H9 (cell line): ENCODE measurements around the gene RSAD2. TPM values are rescaled to one million over a fixed set of nuclear protein-coding genes. Genes with fewer than 3 reads are reported as not detected.

ENCODE experiments used
- DNase-seq: peaks from one replicate; pipeline ENCODE4 v3.0.0-alpha.2; 2017
- H2AFZ ChIP-seq: one replicate; pipeline ENCODE4 v1.6.1; 2013; ENCODE audit warnings: mild to moderate bottlenecking, low read length, control low read depth, moderate library complexity
- H2AK5ac ChIP-seq: 2 replicates; pipeline ENCODE4 v1.6.1; 2013; ENCODE audit warnings: low read length, control low read depth, mixed read lengths; ENCODE audit not compliant: insufficient read length
- H2BK120ac ChIP-seq: one replicate; pipeline ENCODE4 v1.6.1; 2013; ENCODE audit warnings: low read depth, mild to moderate bottlenecking, low read length, control low read depth, inconsistent platforms; ENCODE audit not compliant: poor library complexity, severe bottlenecking
- H2BK12ac ChIP-seq: 2 replicates; pipeline ENCODE4 v1.6.1; 2013; ENCODE audit warnings: low read length, control low read depth, mixed read lengths, low read depth; ENCODE audit not compliant: insufficient read length
- H2BK15ac ChIP-seq: 2 replicates; pipeline ENCODE4 v1.6.1; 2013; ENCODE audit warnings: low read depth, low read length, control low read depth
- H2BK20ac ChIP-seq: one replicate; pipeline ENCODE4 v1.6.1; 2013; ENCODE audit warnings: low read depth, mild to moderate bottlenecking, low read length, control low read depth, inconsistent platforms; ENCODE audit not compliant: poor library complexity, severe bottlenecking
- H2BK5ac ChIP-seq: 2 replicates; pipeline ENCODE4 v1.6.1; 2013; ENCODE audit warnings: low read length, control low read depth, mixed read lengths; ENCODE audit not compliant: insufficient read length
- H3K14ac ChIP-seq: 2 replicates; pipeline ENCODE4 v1.6.1; 2013; ENCODE audit warnings: low read length, control low read depth; ENCODE audit not compliant: insufficient read depth
- H3K18ac ChIP-seq: 2 replicates; pipeline ENCODE4 v1.6.1; 2013; ENCODE audit warnings: low read depth, mild to moderate bottlenecking, mixed read lengths, low read length, control low read depth; ENCODE audit not compliant: insufficient read length
- H3K23ac ChIP-seq: 2 replicates; pipeline ENCODE4 v1.6.1; 2013; ENCODE audit warnings: low read length, control low read depth, mixed read lengths, low read depth; ENCODE audit not compliant: insufficient read length
- H3K23me2 ChIP-seq: 2 replicates; pipeline ENCODE4 v1.6.1; 2013; ENCODE audit warnings: low read depth, mild to moderate bottlenecking, mixed read lengths, low read length, control low read depth; ENCODE audit not compliant: insufficient read length, poor library complexity, severe bottlenecking
- H3K27ac ChIP-seq: 2 replicates; pipeline ENCODE4 v1.5.1; 2013; ENCODE audit warnings: low read length, control low read depth, mixed read lengths, low read depth; ENCODE audit not compliant: insufficient read length
- H3K27me3 ChIP-seq: 2 replicates; pipeline ENCODE4 v1.6.1; 2013; ENCODE audit warnings: low read length, control low read depth, inconsistent platforms; ENCODE audit not compliant: insufficient read depth
- H3K4ac ChIP-seq: 2 replicates; pipeline ENCODE4 v1.6.1; 2013; ENCODE audit warnings: low read depth, mild to moderate bottlenecking, control low read depth, inconsistent platforms, low read length, moderate library complexity
- H3K4me1 ChIP-seq: 2 replicates; pipeline ENCODE4 v1.6.1; 2013; ENCODE audit warnings: low read length, control low read depth, inconsistent platforms; ENCODE audit not compliant: insufficient read depth
- H3K4me2 ChIP-seq: 2 replicates; pipeline ENCODE4 v1.6.1; 2013; ENCODE audit warnings: low read length, control low read depth, mixed read lengths; ENCODE audit not compliant: insufficient read length, insufficient read depth
- H3K56ac ChIP-seq: 2 replicates; pipeline ENCODE4 v1.6.1; 2013; ENCODE audit warnings: low read depth, mild to moderate bottlenecking, mixed read lengths, low read length, control low read depth; ENCODE audit not compliant: insufficient read length
- H3K79me1 ChIP-seq: 2 replicates; pipeline ENCODE4 v1.6.1; 2013; ENCODE audit warnings: low read depth, mild to moderate bottlenecking, moderate library complexity, low read length, control low read depth, inconsistent platforms; ENCODE audit not compliant: insufficient read depth, poor library complexity, severe bottlenecking
- H3K79me2 ChIP-seq: 2 replicates; pipeline ENCODE4 v1.6.1; 2013; ENCODE audit warnings: low read length, control low read depth, inconsistent platforms; ENCODE audit not compliant: insufficient read depth
- H3K9ac ChIP-seq: 2 replicates; pipeline ENCODE4 v1.6.1; 2013; ENCODE audit warnings: low read length, control low read depth, mixed read lengths; ENCODE audit not compliant: insufficient read length; ENCODE audit errors: extremely low read depth
- H3K9me3 ChIP-seq: one replicate; pipeline ENCODE4 v1.6.1; 2013; ENCODE audit warnings: low read depth, low read length, inconsistent platforms; ENCODE audit not compliant: control insufficient read depth
- H3T11ph ChIP-seq: one replicate; pipeline ENCODE4 v1.6.1; 2013; ENCODE audit warnings: mild to moderate bottlenecking, low read length, control low read depth, inconsistent platforms
- H4K20me1 ChIP-seq: one replicate; pipeline ENCODE4 v1.6.1; 2013; ENCODE audit not compliant: control insufficient read depth, insufficient read length, insufficient read depth
- H4K5ac ChIP-seq: 2 replicates; pipeline ENCODE4 v1.6.1; 2013; ENCODE audit warnings: low read depth, mild to moderate bottlenecking, mixed read lengths, low read length, control low read depth; ENCODE audit not compliant: insufficient read length
- H4K8ac ChIP-seq: replicated peaks from 2 replicates; pipeline ENCODE4 v1.6.1; 2013; ENCODE audit warnings: low read length, control low read depth, mixed read lengths, low read depth; ENCODE audit not compliant: insufficient read length
- H4K91ac ChIP-seq: 2 replicates; pipeline ENCODE4 v1.6.1; 2013; ENCODE audit warnings: low read depth, mild to moderate bottlenecking, moderate library complexity, mixed read lengths, low read length, control low read depth; ENCODE audit not compliant: insufficient read length
- H3K27ac Mint-ChIP-seq, 3 experiments: 2 replicates in 2 of 3; 3 replicates in 1 of 3; pipeline ENCODE4 v1.8.0; 2020 to 2021; ENCODE audit warnings: mixed read lengths in 3 of 3, mild to moderate bottlenecking in 1 of 3, moderate library complexity in 1 of 3
- H3K27me3 Mint-ChIP-seq: 2 replicates; pipeline ENCODE4 v1.8.0; 2021; ENCODE audit warnings: low read depth, mild to moderate bottlenecking, moderate library complexity, mixed read lengths
- H3K36me3 Mint-ChIP-seq, 3 experiments: 2 replicates in 2 of 3; 3 replicates in 1 of 3; pipeline ENCODE4 v1.8.0; 2020 to 2021; ENCODE audit warnings: low read depth in 3 of 3, mixed read lengths in 3 of 3; ENCODE audit not compliant: insufficient read depth in 1 of 3
- H3K4me1 Mint-ChIP-seq, 2 experiments: 2 replicates each; pipeline ENCODE4 v1.8.0; 2020; ENCODE audit warnings: mixed read lengths in 2 of 2
- H3K4me3 Mint-ChIP-seq, 2 experiments: 2 replicates in 1 of 2; 3 replicates in 1 of 2; pipeline ENCODE4 v1.8.0; 2020 to 2021; ENCODE audit warnings: mild to moderate bottlenecking in 2 of 2, mixed read lengths in 2 of 2, moderate library complexity in 1 of 2
- H3K9me3 Mint-ChIP-seq, 2 experiments: 2 replicates in 1 of 2; 3 replicates in 1 of 2; pipeline ENCODE4 v1.8.0; 2020; ENCODE audit warnings: mild to moderate bottlenecking in 2 of 2, mixed read lengths in 2 of 2, moderate library complexity in 1 of 2
- WGBS: extraction: QIAGEN DNeasy Blood & Tissue Kit; methylation state at CpG from one replicate; pipeline ENCODE4 v1.1.7; 2013; ENCODE audit warnings: missing lambda C conversion rate, low lambda C conversion rate, mixed read lengths; ENCODE audit not compliant: insufficient read length; ENCODE audit errors: extremely low coverage; 5-methylcytosine and 5-hydroxymethylcytosine counted together
- total RNA-seq: library from RNA; stranded (reverse); gene quantifications from 2 replicates; pipeline ENCODE4 v1.2.1, GENCODE V29; 2021
- TF ChIP-seq, protein P1 (sequence below): fragments of 200-600 bp; sonication (generic); conservative IDR thresholded peaks from 3 replicates; pipeline ENCODE4 v1.8.0; 2021; ENCODE audit warnings: antibody characterized with exemption, mild to moderate bottlenecking

RSAD2 gene
- total RNA-seq, 1 experiment from 2014 or later, result not detected

GRCh38 chr2:6833300-6833604 is 44.3 kb upstream of the RSAD2 start:
- Histone ChIP-seq H3K4me1 (no peaks in the 10 kb centered on the region), H4K5ac (no peak overlapping the region), H2BK120ac (no peak overlapping the region), H2AK5ac (no peak overlapping the region), H3K23ac (no peak overlapping the region), H3K4ac (no peak overlapping the region), H3T11ph (no peak overlapping the region), H2BK20ac (no peak overlapping the region), H3K9ac (no peak overlapping the region), H3K18ac (no peak overlapping the region), H3K27ac (no peak overlapping the region), H2AFZ (no peak overlapping the region), H4K8ac (no peak overlapping the region), H4K91ac (no peak overlapping the region), H2BK5ac (no peak overlapping the region), H3K4me2 (no peak overlapping the region), H3K79me1 (no peaks in the 10 kb centered on the region), H3K23me2 (no peaks in the 10 kb centered on the region), H3K56ac (no peak overlapping the region), H3K79me2 (no peaks in the 10 kb centered on the region), H2BK15ac (no peak overlapping the region), H3K9me3 (no peaks in the 10 kb centered on the region), H3K14ac (no peak overlapping the region), H3K27me3 (no peaks in the 10 kb centered on the region), H2BK12ac (no peak overlapping the region), H4K20me1 (no peaks in the 10 kb centered on the region)
- no peak for DNase-seq
- Mint-ChIP-seq H3K9me3 (peaks cover 43 to 50% of the 10 kb centered on the region in 2 experiments), H3K27ac (no peak overlapping the region), H3K4me3 (no peak overlapping the region), H3K36me3 (peaks cover 9 to 28% (median 11%) of the 10 kb centered on the region in 3 experiments), H3K27me3 (no peaks in the 10 kb centered on the region; the same call in 1 of the 2 replicates), H3K4me1 (peaks cover 0 to 2% of the 10 kb centered on the region in 2 experiments; a peak in 2 of 4 replicates)
- TF ChIP-seq, protein P1, sequence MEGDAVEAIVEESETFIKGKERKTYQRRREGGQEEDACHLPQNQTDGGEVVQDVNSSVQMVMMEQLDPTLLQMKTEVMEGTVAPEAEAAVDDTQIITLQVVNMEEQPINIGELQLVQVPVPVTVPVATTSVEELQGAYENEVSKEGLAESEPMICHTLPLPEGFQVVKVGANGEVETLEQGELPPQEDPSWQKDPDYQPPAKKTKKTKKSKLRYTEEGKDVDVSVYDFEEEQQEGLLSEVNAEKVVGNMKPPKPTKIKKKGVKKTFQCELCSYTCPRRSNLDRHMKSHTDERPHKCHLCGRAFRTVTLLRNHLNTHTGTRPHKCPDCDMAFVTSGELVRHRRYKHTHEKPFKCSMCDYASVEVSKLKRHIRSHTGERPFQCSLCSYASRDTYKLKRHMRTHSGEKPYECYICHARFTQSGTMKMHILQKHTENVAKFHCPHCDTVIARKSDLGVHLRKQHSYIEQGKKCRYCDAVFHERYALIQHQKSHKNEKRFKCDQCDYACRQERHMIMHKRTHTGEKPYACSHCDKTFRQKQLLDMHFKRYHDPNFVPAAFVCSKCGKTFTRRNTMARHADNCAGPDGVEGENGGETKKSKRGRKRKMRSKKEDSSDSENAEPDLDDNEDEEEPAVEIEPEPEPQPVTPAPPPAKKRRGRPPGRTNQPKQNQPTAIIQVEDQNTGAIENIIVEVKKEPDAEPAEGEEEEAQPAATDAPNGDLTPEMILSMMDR, result no peak
- no CpG with 5 or more reads among the region's 2 CpGs for WGBS
